GM20000 (cell line): ENCODE measurements around the gene XRCC5.
A peak's percentile ranks its signal among the peaks of the same experiment; 100 is the strongest.
"Not testable (repeated sequence)": the region's sequence is repeated elsewhere in the genome, so short reads cannot be mapped to it uniquely, and the experiment has no call there.

ENCODE experiments used
- DNase-seq: peaks from one replicate; pipeline ENCODE4 v3.0.0; 2012; ENCODE audit warnings: low spot score
- CTCF ChIP-seq: IDR thresholded peaks from 2 replicates; pipeline ENCODE4 v1.5.1; 2012; ENCODE audit warnings: mild to moderate bottlenecking, control low read depth; ENCODE audit errors: extremely low read depth, missing control alignments

Gene XRCC5

DNA sequence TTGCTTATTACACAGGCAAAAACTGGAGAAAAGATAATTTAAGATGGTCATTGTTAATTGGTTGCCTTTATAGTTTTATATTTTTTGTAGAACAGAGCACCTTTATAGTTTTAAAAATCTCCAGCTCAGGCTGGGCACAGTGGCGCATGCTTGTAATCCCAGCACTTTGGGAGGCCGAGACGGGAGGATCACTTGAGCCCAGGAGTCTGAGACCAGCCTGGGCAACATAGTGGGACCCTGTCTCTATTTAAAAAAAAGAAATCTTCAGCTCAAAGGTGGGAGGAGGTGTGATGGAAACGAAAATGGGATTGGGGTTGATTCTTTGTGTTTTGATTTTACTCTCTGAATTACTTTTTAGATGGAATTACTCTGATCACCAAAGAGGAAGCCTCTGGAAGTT lies 85.4 kb downstream of the XRCC5 start:
- no peak for DNase-seq
- TF ChIP-seq CTCF = no peak

- no peak for DNase-seq
- no peak for TF ChIP-seq CTCF
These were observed 86.4 kb downstream of the XRCC5 start for GRCh38 chr2:216195565-216196029.

DNA sequence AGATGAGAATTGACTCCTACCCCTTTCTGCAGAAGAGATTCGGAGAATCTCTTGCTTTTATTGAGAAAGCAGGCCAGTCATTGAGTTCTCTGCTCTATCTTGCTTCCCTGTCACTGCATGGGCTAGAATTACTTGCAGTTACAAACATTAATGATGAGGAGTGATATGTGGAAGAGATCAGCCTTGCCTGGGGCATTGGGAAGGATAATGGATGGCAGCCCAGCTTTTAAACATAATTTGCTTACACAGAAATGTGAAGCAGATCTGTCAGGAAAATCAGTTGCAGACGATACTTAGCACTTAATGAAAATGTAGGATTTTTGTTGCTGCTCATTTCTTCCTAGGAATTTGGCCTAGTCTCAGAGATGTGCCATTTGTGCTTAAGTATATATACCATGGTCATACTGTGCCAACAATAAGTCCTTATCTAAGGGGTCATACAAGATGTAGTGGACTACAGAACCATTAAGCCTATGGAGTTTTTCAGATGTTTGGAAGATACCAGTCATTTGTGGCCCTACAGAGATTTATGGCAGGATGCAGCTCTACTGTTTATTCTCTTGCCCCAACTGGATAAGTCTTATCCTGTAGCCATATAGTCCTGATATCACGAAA lies 92.7 kb downstream of the XRCC5 start:
- no peak for TF ChIP-seq CTCF
- DNase-seq = no peak

DNA sequence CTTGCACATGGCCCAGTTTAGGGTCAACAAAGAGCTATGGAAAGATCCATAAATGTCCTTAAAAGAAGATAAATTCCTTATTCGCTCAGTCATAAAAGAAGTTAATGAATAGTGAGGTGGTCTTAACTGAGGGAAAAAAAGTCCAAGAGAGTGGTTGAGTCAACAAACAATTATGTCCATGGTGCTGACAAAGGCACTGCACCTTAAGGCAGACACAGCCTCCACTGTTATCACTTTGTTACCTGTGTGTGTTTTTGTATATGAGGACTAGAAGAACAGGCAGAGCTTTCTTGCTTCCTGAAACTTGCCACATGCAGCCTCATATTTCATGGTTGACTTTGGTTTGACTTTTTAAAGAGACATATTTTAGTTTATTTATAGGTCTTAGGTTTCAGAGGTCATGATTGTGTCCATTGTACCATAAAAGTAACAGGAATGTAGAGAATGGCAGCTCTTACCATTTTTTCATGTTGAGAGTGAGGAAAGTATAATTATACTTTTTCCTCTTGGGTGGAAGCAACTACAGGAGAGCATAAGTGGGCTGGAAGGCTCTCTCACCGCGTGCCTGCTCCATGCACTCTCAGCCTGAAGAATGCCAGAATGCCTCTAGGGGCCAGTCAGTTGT lies 93.6 kb downstream of the XRCC5 start:
- no peak for TF ChIP-seq CTCF
- no peak for DNase-seq

- DNase-seq = no peak
- no peak for TF ChIP-seq CTCF
These were observed 96.3 kb downstream of the XRCC5 start for GRCh38 chr2:216205486-216205885.

DNA sequence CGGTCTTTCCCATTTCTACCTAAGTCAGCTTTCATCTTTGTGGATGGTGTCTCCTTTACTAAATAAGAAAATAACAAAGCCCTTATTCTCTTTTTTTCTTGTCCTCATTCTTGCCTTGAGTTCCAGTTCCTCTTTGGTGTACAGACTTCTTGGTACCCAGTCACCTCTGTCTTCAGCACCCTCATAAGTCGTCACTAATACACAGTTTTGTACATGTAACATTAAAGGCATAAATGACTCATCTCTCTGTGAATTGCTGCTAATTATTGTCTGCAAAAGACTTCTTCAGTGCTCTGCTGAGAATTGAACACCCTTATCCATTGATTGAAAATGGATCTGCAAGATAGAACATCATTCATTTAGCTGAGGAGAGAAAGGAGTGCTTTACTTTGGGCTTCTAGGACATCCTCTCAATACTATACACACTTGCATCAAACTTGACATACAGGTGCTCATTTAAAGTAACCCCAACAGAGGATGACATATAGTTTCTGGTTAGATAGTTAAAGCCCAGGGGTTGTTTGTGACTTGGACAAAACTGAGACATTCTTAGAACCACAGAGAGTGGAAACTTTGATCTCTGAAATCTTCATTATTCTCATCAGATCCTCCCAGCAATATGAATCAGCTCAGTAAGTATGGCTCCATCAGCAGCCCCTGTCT lies 97.0 kb downstream of the XRCC5 start:
- peak; percentile 35 for DNase-seq
- TF ChIP-seq CTCF = no peak

DNA sequence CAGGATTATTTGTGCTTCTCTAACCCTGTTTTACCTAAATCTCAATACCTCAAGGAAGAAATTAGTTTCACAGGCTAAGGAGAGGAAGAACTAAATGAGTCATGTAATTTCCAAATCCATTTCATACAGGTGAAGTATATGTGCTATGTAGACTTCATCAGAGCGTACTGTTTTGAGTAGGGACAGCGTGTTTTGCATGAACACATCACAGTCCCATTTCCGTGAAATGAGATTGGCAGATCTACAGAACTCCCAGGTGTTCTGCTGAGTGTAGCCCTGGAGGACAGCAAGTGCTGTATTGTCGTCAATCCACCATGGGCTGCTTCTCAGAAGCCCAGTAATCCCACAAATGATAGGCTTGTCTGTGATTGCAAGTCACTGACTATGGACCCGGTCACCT lies 97.7 kb downstream of the XRCC5 start:
- TF ChIP-seq CTCF = no peak
- DNase-seq = no peak

DNA sequence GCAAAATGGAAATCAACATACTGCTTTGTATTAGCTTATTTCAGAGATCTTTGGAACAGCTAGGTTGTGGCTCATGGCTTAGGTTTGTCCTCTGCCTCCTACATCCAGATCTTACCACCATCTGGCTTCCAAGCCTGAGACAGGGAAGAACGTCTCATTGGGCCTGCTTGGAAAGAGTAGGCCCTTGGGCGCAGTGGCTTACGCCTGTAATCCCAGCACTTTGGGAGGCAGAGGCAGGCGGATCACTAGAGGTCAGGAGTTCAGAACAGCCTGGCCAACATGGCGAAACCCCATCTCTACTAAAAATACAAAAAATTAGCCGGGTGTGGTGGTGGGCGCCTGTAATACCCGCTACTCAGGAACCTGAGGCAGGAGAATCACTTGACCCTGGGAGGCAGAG lies 99.5 kb downstream of the XRCC5 start:
- DNase-seq = not testable (repeated sequence)
